ENCODE results near the gene ZW10. TPM values are rescaled to one million over a fixed set of nuclear protein-coding genes. Genes with fewer than 3 reads are reported as not detected.
"Not testable (repeated sequence)": the region's sequence is repeated elsewhere in the genome, so short reads cannot be mapped to it uniquely, and the experiment has no call there.

The ZW10 gene, protein sequence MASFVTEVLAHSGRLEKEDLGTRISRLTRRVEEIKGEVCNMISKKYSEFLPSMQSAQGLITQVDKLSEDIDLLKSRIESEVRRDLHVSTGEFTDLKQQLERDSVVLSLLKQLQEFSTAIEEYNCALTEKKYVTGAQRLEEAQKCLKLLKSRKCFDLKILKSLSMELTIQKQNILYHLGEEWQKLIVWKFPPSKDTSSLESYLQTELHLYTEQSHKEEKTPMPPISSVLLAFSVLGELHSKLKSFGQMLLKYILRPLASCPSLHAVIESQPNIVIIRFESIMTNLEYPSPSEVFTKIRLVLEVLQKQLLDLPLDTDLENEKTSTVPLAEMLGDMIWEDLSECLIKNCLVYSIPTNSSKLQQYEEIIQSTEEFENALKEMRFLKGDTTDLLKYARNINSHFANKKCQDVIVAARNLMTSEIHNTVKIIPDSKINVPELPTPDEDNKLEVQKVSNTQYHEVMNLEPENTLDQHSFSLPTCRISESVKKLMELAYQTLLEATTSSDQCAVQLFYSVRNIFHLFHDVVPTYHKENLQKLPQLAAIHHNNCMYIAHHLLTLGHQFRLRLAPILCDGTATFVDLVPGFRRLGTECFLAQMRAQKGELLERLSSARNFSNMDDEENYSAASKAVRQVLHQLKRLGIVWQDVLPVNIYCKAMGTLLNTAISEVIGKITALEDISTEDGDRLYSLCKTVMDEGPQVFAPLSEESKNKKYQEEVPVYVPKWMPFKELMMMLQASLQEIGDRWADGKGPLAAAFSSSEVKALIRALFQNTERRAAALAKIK
- 25.3 and 31.4 TPM in 2 replicates for total RNA-seq

DNA sequence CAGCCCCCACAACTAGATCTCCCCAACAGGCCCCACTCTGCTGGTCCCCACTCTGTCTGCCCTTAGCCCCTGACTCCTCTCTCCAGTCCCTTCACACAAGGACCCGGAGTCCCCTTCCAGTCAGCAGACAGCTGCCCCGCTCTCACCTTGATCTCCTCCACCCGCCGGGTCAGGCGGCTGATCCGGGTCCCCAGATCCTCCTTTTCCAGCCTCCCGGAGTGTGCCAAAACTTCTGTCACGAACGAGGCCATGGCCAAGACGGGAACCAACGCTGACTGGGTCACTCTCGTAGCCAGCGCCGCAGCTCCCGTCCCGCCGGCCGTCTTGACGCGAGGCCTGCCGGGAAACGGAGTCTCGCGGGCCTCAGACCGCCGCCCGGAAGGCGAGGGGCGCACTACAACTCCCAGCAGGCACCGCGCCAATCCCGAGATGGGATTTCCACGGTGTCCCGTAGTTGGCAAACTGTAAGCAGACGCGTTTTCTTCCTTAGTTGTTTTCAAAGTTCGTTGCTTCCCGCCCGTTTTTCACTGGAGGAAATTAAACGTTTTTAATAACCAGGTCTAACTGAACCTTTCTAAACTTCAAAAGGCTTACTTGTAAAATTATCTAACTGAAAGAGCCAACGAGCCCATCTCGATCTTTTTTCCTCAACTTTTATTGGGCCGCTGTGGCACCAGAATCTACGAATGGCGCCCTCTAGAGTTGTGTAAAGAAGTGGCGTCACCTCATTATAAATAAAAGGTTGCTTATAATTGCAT is at the start of gene ZW10:
TSS of gene ZW10 (minus strand) at position 277 of the 758 bp plus-strand sequence. CDS start at position 251, 26 bp downstream.
- DNase-seq (ENCODE audit: low read depth, low spot score), result peak; percentile 94

DNA sequence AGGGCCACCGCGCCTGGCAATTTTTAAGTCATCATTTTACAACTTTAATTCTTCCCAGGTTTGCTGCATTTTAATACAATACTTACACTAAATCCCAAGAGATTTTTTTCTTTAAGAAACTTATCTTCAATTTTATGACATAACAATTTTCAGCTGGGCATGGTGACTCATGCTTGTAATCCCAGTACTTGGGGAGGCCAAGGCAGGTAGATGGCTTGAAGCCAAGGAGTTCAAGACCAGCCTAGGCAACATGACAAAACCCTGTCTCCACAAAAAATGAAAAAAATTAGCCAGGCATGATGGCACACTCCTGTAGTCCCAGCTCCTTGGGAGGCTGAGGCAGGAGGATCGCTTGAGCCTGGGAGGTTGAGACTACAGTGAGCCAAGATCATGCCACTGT is 44.9 kb upstream of the ZW10 start:
- DNase-seq (ENCODE audit: low read depth, low spot score), result no peak

DNA sequence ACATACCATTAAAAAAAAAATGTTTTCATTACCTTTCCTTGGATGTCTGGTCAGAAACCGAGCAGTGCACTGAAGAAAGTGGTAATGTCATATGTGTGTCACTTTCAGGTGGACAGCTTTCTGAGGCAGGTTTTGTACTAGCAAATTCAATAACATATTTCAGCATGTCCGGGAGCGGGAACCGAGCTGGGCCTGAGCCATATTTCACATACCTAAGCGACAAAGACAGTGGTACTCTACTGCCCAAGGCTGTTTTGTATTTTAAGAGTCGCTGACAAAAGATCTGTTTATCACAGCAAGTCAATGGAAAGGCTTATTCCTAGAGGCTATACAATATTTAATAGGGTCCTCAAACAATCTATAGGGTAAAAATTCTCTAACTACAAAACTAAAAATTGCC is 44.1 kb upstream of the ZW10 start:
- DNase-seq (ENCODE audit: low read depth, low spot score), result no peak

DNA sequence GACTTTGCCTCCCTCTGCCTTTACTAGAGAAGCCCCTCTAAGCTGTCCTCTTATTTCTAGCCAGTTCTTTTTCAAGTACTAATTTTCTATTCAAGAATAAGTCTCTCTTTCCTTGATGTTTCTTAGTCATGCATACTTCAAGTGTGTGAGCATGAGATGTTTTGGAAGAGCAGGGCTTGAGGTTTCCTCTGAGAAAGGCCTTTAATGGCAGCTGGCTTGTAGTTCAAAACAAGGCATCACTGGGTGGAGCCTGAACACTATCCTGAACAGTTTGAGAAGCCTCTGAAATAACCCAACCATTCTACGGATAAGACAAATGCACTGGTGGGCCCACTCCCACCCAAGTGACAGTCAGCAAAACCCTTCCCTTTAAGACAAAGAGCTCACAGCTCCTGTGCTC is 43.7 kb upstream of the ZW10 start:
- DNase-seq (ENCODE audit: low read depth, low spot score), result no peak

DNA sequence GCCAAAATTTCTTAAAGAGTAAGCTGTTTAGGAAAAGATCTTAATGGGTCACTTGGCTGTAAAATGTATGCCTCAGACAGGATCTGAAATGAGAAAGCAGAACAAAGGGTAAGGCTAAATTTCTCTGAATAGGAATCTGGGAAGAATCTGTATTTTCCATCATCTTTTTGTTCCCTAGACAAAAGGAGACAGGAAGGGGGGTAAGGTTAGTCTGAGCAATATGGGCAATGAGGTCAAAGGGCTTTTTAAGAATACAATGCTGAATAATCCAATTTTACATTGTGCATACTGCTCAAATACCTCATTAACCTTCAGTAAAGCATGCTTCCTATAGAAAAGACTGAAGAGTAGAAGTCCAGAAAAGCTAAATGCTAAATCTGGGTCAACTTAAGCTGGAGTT is 40.7 kb upstream of the ZW10 start:
- no peak for DNase-seq (ENCODE audit: low read depth, low spot score)

DNA sequence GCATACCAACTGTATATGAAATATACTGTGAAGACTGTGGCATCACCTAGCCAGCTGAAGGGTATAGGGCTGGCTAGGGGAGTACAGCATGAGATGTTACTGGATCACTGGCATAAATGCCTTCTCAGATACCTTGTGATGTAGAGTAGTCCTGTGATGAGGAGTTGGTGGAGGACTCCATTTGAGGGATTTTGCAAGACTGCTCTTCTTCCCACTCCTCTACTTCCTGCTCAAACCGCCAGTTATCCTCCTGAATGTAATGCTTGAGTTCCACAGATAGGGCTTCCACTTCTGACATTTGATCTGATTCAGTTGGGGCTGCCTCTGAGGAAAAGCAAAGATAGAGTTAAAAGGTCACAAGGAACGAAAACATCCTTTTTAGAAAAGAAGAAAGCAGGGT is 35.4 kb upstream of the ZW10 start:
- no peak for DNase-seq (ENCODE audit: low read depth, low spot score)

DNA sequence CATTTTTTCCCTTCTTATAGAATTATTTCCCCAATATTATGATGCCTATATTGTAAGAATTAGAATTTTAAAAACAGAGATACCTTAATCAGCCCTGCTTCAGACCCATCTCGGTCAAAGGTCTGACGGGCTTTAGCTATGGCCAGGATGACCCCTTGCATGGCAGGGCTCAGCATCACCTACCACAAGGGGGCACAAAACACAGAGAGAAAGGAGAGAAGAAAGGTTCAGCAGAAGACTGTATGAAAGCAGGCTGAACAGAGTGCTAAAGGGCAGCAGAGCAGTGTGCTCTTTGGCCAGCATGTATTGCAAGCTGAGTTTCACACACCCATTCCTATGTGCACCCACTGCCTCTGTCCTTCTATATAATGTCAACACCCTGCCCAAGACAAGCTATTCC is 32.9 kb upstream of the ZW10 start:
- DNase-seq (ENCODE audit: low read depth, low spot score), result no peak

DNA sequence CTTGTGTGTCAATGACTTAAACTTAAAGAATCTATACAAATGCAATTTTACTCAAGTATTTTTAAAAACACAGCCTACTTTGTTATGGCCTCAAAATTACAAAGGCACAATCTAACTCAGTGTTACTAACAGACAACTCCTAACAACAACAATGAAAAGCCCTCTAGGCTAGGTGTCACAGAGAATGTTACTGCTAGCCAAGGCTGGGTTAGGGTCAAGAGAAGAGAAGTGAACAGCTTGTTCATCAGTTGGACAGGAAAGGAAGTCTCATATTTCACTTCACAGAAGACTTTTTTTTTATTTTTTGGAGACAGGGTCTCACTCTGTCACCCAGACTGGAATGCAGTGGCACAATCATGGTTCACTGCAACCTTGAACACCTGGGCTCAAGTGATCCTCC is 32.1 kb upstream of the ZW10 start:
- no peak for DNase-seq (ENCODE audit: low read depth, low spot score)

DNA sequence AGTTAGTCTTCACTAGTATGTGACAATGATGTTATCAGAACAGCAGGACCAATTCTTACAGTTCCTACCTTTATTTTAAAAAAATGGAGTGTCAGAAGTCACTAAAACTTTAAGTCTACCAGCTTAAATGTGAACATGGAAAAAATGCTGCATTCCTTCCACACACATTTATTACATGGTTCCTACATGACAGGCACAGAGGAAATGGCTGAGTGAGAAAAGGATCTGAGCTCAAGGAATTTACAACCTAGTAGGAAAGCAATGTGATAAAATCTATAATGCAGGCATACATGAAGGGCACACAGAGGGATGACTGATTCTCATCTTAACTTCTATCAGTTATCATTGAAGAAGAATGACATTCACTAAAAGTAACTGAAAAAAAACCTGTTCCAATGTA is 29.1 kb upstream of the ZW10 start:
- no peak for DNase-seq (ENCODE audit: low read depth, low spot score)

DNA sequence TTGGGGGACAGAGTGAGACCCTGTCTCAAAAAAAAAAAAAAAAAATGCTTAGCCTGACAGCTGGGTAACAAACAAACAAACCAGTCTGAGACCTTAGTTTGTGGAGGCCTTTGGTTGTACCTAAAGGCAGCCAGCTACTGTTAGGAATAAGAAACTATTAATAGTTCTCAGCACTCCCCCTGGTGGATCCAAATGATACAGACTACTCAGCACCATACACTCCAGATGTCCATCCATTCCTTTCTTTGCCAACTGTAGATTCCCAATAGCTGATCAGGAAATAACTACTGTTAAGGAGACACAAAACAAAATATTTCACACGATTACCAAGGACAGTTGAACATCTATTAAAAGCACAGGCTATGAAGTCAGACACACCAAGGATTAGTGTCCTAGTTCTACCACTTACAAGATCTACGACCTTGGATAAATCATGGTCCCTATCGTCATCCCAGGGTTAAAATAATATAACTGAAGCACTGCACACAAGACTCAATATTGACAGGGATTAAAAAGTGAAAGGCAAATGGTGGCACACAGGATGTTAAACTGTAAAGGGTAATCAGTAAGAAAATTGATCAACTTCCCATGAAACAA is 23.3 kb upstream of the ZW10 start:
- no peak for DNase-seq (ENCODE audit: low read depth, low spot score)

DNA sequence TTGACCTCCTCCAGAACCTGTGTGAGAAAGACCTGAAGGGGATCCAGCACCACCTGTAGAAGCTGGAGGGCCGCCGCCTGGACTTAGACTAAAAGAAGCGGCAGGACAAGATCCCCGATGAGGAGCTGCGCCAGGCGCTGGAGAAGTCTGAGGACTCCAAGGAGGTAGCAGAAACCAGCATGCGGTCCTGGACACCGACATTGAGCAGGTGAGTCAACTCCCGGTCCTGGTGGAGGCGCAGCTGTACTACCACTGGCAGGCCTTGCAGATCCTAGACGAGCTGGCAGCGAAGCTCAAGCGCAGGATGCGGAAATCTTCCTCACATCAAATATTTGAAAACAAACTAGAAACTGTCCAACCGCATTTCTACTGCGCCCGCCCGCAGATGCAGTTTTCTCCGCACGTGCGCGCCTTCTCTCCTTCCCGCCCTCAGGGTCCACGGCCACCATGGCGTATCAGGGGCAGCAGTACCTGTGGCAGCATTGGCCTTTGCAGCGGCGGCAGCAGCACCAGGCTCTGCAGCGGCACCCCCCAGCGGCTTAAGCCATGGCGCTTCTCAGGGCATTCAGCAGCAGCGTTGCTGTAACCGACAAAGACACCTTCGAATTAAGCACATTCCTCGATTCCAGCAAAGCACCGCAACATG is 16.3 kb upstream of the ZW10 start:
- no peak for DNase-seq (ENCODE audit: low read depth, low spot score)

DNA sequence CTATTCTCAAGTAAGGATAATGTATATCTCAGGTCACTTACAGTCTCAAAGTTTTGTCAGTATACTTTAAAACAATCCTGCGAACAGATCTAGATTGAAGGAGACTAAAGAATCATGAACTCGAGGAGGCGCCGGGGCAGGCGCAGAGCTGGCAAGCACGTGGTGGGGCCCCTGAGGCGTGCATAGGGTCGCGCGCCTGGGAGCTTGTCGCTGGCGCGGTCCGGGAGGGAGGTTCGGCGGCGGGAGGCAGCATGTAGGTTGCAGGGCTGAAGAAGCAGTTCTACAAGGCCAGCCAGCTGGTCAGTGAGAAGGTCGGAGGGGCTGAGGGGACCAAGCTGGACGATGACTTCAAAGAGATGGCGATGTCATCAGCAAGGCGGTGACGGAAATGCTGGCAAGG is 15.5 kb upstream of the ZW10 start:
- not testable (repeated sequence) for DNase-seq (ENCODE audit: low read depth, low spot score)

DNA sequence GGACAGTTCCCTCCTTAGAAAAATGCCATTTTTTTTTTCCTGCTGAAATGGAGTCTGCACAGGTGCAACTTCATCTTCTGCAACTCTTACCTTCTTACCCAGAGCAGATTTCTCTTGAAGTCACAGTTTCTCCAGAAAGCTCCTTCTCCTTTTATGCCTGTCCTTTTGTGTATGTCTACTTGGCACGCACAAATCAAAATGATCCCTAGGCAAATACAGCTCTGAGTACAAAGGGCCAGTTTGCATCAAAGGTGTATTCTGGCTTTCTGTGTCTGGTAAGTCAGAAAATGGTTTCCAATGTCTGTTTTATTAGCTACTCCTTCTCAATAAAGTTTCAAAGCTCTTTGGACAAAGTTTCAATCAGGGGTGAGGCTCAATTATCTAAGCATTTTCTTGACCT is 8.6 kb upstream of the ZW10 start:
- DNase-seq (ENCODE audit: low read depth, low spot score), result no peak

DNA sequence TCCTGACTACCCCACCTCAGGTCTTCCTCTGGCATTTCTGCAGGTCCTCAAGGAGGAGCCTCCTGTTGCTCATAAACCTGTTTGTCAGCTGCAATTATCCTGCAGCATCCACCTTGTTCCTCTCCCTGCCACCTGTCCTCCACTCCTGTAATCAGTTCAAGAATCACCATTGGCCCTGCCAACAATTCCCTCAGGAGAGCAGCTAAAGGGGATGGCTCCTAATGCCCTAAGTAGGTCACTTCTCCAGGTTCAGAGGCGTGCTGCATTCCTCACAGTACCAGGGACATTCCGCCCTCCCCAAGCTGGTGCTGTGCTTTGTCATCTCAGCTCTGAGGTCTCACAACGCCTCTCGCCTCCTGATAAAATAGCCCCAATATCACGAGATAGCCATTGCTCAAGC is 8.2 kb upstream of the ZW10 start:
- no peak for DNase-seq (ENCODE audit: low read depth, low spot score)

DNA sequence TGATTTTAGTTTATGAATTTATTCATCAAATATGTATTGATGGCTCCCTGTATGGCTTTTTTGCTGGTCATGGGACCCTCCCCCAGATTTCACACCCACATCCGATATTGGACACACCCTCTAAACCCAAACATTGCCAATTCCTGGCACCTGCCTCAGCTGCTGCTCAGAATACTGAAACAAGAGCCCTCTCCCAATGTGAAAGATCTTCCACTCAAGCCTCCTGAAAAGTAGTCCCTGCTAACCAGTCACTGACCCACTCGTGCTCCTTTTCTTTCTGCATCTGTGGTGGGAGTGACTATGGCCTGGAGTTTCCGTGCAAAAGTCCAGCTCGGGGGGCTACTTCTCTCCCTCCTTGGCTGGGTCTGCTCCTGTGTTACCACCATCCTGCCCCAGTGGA is 6.0 kb upstream of the ZW10 start, which contains the start of gene CLDN25:
TSS of gene CLDN25 (plus strand) at position 301 of the 400 bp plus-strand sequence. CDS start at position 301, 0 bp downstream.
- no peak for DNase-seq (ENCODE audit: low read depth, low spot score)

DNA sequence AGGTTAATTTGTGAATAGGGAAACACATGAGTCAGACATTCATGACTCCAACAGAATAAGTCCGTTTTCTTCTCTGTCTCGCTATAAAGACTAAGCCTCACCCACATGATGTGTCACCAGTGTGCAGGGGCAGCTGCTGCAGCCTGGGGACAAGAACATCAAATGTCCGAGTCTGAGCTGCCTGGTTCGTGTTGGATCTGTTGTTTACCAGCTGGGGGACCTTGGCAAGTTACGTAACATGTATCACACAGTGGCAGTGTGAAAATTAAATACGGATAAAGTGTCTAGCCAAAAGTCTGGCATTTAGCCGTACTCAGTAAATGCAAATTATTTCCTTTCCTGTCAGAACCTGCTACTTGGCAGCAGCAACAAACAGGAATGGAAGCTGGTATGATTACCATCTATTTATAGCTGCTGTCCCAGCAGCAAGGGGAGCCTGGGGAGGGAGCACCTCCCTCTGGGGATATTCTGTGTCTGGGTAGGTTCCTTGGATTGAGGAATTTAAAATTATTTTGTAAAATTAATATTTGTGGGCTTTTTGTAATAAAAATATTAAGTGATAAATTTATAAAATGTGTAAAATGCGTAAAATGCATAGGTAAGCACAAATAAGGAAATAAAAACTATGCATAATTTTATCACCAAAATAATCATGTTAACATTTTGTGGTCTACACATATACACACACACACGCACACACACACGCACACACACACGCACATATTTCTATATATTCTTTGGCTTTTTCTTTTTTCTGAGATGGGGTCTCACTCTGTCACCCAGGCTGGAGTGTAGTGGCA is 4.8 kb upstream of the ZW10 start:
- peak; percentile 19 for DNase-seq (ENCODE audit: low read depth, low spot score)

DNA sequence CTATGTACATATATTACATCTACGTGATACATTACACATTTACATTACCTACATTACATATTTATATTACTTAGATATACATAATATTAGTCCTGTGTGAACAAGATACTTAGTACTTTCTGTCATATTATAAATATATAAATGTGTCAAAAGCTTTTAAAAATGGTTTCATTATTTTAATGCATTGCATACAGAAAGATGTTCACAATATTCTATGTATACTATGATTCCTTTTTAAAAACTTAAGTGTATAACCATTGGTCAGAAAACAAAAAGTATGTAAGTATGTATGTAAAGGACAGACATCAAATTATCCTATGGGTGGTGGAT is 647 bp upstream of the ZW10 start:
- DNase-seq (ENCODE audit: low read depth, low spot score), result no peak

DNA sequence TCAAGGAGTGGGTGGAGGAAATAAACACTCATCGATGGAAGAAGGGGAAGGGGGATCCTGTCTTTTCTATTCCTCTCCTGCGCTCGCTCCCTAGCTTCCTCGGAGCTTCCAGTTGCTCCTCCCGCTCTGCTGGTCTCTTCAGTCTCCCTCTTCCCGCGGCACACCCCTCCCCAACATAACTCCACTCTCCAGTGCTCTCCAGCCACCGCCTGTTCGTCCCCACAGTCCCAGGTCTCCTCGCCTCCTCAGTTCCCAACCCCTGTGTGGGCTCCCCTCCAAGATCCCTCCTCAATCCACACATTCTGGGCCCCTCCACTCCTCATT is 438 bp downstream of the ZW10 start:
- DNase-seq (ENCODE audit: low read depth, low spot score), result no peak

DNA sequence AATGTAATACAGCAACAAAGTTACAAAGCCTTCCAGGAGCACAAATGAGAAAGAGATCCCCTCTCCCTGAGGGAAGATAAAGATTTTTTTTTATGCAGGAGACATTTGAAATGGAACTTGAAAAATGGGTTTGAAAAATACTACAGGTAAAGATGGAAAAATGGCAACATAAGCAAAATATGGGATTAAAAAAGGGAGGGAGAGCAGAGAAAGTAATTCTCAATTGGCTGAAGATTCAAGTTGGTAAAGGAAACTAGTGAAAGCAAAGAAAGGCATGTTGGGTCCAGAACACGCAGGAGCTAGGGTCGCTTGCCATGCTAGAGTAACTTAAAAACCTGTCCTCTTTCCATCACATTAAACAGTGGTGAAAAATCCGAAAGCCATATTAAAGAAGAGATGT is 1.5 kb downstream of the ZW10 start:
- no peak for DNase-seq (ENCODE audit: low read depth, low spot score)

DNA sequence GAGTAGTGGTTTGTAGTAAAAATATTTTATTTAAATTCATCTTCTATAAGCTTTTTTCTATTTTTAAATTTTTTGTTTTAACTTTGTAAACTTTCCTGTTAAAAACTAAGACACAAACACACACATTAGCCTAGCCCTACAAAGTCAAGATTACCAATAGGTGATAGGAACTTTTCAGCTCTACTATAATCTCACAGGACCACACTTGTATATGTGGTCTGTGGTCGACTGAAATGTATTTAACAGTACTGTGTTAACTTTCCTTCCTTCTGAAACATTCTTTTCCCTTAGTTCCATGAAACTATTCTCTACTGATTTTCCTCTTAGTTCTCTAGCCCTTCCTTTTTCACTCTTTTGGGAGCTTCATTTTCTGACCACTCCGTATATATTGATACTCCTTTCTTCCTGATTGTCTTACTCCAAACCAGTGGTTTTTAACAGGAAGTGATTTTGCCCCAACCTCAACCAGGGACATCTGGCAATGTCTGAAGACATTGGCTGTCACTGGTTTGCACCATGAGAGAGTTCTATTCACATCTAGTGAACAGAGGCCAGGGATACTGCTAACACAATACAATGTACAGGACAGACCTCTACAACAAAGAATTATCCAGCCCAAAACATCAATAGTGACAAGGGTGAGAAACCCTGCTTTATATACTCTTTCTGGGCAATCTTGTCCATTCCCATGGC is 8.8 kb downstream of the ZW10 start:
- DNase-seq (ENCODE audit: low read depth, low spot score), result no peak
